GM21529 (cell line): ENCODE measurements around the gene CLCNKA.
"Not testable (repeated sequence)": the region's sequence is repeated elsewhere in the genome, so short reads cannot be mapped to it uniquely, and the experiment has no call there.

ENCODE experiments used
- ATAC-seq: cut with Tn5 transposase; IDR thresholded peaks from one replicate; pipeline ENCODE4 v1.9.1; 2021; ENCODE audit not compliant: unreplicated experiment

CLCNKA gene

DNA sequence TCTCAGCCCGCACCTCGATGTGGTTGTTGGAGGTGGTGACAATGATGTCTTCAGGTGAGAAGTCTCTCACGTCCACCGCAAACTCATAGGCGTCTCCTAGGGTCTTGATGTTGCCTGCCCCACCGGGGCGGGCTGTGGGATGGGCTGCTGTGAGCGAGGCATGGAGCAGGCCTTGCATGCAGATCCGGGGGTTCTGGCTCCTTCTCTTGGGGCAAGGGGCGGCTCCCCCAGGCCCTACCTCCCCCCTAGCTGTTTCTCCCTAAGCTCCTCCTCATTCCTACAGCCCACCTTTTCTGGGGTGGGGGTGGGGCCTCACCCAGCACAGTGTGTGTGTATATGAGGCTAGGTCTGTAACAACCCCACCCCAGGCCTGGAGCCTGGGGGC, 4.8 kb upstream of the CLCNKA start:
- ATAC-seq: no peak

- no peak for ATAC-seq
Observed at GRCh38 chr1:16017461-16018303, 4.2 kb upstream of the CLCNKA start, which contains the start of gene HSPB7. Gene HSPB7 (minus strand): TSS chr1:16018043. CDS start chr1:16017963, 80 bp downstream.

GRCh38 chr1:16018308-16018707, 3.5 kb upstream of the CLCNKA start:
- ATAC-seq: no peak

DNA sequence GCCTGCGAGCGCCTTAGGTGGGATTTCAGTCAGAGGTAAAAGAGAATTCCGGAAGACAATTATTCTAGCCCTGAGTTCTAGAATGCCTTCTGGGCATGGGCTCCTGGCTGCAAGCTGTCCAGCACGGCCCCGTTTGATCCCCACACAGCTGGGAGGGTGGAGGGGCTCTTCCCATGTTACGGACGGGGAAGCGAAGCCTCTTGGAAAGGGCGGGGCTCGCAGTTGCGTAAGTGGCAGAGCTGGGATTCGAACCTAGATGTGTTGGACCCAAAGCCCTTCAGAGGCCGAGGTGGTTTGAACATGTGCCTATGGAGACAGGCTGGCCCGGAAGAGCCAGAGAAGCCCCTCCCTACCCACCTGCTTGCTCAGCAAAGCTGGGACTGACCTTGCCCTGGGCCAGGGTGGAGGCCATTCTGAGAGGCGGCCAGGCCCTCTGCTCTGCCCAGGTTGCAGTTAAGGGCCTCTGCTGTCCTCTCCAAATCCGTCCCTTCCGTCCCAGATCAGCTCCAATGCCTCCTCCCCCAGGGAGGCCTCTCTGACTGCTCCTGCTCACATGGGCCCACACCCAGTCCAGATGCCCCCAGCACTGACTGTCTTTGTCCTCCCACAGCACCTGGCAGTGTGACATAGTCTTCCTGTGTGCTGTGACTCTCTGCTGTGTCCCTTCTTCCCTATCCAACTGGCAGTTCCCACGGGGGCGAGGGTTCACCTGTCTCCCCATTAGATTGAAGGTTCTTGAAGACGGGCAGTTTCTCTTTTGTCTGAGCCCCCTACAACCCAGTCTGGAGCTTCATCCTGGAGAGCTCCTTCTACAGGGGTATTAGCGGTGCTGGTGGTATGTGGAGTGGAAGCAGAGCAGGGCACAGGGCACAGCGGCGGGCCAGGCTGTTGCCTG, 2.8 kb upstream of the CLCNKA start:
- no peak for ATAC-seq

DNA sequence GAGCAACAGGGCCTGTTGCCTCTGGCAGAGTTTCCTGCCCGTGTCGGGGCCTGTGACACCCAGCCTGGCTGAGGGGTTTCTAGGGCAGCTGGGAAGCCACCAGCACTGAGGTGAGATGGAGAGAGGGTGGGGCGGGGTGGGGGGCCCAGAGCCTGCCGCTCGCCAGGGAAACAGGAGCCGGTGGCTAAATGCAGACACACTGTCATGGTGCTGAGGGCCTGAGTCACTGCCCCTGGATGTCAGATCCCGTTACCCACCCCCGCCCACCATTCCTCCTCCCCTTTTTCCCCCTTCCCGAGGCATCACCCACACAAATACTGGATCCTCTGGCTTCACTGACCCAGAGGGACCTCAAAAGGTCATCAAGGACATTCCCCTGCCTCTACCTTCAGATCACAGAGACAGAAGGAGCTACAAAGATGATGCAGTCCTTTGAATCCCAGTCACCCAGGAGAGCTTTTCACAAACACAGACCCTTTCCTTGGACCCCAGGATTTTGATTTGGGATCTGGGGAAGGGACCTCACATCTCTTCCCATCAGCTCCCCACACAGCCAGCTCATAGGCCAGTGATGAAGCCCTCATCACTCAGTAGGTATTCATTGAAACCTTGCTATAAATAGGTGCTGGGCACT, 2.1 kb upstream of the CLCNKA start:
- ATAC-seq: no peak

DNA sequence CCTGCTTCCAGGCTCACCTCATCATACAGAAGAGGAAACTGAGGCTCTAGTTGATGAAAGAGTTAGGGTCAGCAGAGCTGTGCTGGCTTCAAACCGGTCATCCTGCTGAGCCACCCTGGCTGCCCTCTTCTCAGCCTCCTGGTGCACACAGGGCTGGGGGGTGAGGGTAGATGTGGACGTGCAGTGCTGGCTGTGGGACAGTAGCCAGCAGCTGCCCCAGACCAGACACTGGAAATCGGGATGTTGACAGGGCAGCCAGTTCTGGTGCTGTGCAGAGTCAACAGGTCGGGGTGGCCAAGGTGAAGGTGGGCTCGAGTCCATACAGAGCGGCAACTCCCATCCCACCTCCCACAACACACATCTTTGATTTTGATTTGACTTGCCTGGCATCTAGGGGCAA, 1.5 kb upstream of the CLCNKA start:
- ATAC-seq: no peak

DNA sequence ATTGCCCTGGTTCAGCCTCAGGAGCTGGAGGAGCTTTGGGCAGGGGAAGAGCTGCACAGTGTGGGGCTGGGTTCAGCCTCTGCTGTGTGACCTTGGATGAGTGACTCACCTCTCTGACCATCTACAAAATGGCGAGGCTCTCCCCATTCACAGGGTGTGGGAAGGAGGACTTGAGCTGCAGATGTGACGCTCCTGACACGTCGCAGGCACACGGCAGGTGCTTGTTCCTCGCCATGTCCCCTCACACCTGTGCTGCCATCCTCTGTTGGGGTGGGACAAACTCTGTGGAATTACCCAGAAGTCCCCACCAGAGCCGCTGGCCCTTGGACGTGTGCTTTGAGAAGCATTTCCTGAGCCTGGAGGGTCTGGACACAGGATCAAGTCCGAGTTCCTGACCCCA, 958 bp upstream of the CLCNKA start:
- ATAC-seq: not testable (repeated sequence)

DNA sequence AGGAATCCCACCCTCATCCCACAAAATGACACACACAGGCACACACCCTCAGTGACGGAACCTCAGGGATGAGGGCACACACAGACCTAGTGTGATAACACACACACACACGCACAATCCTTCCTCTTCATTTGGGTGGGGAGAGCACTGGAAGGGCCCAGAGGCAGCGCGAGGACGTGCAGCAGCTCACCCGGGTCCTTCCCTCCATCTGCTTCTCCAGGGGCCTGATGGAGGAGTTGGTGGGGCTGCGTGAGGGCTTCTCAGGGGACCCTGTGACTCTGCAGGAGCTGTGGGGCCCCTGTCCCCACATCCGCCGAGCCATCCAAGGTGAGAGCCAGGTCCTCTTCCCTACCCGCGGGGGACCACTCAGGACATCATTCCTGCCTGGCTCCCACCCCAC, 557 bp downstream of the CLCNKA start:
- no peak for ATAC-seq

GRCh38 chr1:16023050-16023653, 1.3 kb downstream of the CLCNKA start:
- ATAC-seq: no peak

- not testable (repeated sequence) for ATAC-seq
Observed at GRCh38 chr1:16026302-16026701, 4.5 kb downstream of the CLCNKA start.

- ATAC-seq: no peak
Observed at GRCh38 chr1:16026723-16027484, 5.1 kb downstream of the CLCNKA start.

GRCh38 chr1:16028237-16029002, 6.6 kb downstream of the CLCNKA start:
- no peak for ATAC-seq

- not testable (repeated sequence) for ATAC-seq
Observed at GRCh38 chr1:16029003-16029268, 7.1 kb downstream of the CLCNKA start.

- ATAC-seq: no peak
Observed at GRCh38 chr1:16029288-16029687, 7.5 kb downstream of the CLCNKA start.

DNA sequence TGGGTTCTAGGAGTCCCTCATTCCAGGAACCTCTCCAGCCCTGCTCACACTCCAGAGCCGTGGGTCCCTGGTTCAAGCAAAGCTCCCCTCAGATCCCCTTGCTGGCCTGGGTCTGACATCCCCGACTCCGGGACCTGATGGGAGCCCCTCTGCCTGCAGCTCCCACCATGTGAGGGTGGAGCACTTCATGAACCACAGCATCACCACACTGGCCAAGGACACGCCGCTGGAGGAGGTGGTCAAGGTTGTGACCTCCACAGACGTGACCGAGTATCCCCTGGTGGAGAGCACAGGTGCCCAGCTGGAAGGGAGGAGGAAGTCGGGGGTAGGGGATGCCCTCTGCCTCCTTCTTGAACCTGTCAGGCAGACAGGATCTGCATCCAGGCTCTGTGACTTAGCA, 9.7 kb downstream of the CLCNKA start:
- no peak for ATAC-seq

DNA sequence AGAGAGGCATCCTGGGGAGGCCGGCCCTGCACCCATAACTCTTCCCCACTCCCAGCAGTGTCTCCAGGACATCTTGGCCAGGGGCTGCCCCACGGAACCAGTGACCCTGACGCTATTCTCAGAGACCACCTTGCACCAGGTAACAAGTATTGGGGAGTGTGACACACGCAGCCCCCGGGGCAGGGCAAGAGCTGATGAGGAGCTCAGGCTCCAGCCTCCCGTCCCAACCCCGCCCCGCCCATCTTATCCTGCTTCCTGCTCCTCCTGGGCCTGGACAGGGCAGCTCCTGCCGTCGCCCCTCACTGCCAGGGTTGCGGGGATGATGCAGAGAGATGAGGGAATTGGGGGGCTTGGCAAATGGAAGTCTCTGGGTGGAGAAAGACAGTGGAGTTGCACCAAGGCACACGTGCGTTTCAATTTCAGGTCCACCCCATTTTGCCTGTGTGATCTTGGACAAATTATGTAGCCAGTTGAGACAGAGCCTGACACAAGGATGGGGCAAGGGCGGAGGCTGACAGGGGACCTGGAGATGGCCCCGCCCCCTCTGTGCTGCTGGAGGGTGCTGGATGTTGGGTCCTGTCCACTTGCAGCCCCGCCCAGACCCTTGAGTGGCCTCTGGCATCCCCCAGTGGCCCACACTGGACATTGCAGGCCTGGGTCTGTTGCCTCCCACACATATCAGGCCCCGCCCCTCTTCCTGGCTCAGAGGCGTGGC, 10.7 kb downstream of the CLCNKA start:
- peak; percentile 49 for ATAC-seq

- not testable (repeated sequence) for ATAC-seq
Observed at GRCh38 chr1:16033103-16033632, 11.3 kb downstream of the CLCNKA start.

DNA sequence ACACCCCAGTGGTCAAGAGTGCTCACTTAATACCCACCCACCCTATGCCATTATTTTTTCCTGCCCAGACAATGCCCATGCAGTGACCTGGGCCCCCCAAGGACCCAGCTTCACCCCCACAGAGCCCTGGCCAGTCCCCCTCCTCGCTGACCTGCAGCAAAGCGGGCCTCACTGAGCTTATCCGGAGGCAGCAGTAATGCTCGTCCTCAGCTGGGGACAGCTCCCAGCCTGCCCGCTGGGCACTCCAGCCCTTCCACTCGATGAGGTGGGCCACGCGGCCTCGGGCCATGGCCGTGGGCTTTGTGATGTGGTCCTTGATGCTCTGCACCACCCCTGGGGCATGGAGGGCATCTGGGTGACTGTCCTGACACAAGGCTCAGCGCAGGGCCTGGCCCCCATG, 14.6 kb downstream of the CLCNKA start:
- ATAC-seq: not testable (repeated sequence)

GRCh38 chr1:16038620-16038912, 16.7 kb downstream of the CLCNKA start:
- no peak for ATAC-seq
